Rectal smooth muscle tissue (tissue), 1 donor: ENCODE results near the gene C12orf56.
"Not testable (repeated sequence)": the region's sequence is repeated elsewhere in the genome, so short reads cannot be mapped to it uniquely, and the experiment has no call there.

ENCODE experiments used
- H3K27ac ChIP-seq: one replicate; pipeline ENCODE4 v1.7.0; 2013; ENCODE audit warnings: low read depth, low read length, inconsistent platforms
- H3K27me3 ChIP-seq: one replicate; pipeline ENCODE4 v1.7.0; 2013; ENCODE audit warnings: low read length; ENCODE audit not compliant: control insufficient read depth, insufficient read depth
- H3K36me3 ChIP-seq: one replicate; pipeline ENCODE4 v1.7.0; 2013; ENCODE audit warnings: low read length; ENCODE audit not compliant: control insufficient read depth, insufficient read depth
- H3K4me1 ChIP-seq: one replicate; pipeline ENCODE4 v1.7.0; 2013; ENCODE audit warnings: low read length; ENCODE audit not compliant: control insufficient read depth, insufficient read depth
- H3K4me3 ChIP-seq: one replicate; pipeline ENCODE4 v1.7.0; 2013; ENCODE audit warnings: low read length
- H3K9ac ChIP-seq: one replicate; pipeline ENCODE4 v1.7.0; 2013; ENCODE audit warnings: low read length

The C12orf56 gene

DNA sequence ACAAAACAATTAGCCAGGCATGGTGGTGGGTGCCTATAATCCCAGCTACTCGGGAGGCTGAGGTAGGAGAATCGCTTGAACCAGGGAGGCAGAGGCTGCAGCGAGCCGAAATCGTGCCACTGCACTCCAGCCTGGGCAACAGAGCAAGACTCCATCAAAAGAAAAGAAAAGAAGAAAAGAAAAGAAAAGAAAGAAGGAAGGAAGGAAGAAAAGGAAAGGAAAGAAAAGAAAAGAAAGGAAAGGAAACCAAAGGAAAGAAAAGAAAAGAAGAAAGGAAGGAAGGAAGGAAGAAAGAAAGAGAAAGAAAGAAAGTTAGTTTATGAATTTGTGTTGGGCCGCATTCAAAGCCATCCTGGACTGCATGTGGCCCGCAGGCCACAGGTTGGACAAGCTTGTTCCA lies 172.9 kb downstream of the C12orf56 start:
- not testable (repeated sequence) for H3K9ac ChIP-seq, H3K4me3 ChIP-seq, H3K4me1 ChIP-seq, H3K27ac ChIP-seq, H3K36me3 ChIP-seq, H3K27me3 ChIP-seq

DNA sequence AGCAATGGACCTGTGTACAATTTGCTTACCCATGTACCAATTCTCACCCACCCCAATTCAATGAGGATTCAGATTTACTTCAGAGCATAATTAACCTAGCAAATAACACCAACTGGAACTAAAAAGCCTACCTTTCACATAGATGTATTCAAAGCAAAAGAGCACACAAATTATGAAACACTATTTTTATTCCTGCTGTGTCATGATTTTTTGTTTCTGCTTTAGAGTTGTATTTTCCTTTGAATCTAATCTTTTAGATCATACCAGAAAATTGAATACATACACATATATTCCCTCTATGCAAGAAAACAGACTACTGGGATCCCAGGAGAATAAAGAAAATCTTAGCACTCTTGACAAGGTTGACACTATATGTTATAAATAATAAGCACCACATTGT lies 174.3 kb downstream of the C12orf56 start:
- Histone ChIP-seq H3K27ac (no peak overlapping the region), H3K27me3 (no peaks in the 10 kb centered on the region), H3K4me3 (no peak overlapping the region), H3K9ac (no peak overlapping the region), H3K4me1 (peaks cover 1% of the 10 kb centered on the region), H3K36me3 (no peaks in the 10 kb centered on the region)
